Mucosa of gallbladder (tissue), 1 donor: ENCODE measurements around the gene SPATA3. TPM values are rescaled to one million over a fixed set of nuclear protein-coding genes. Genes with fewer than 3 reads are reported as not detected.

Source experiments
- DNase-seq: peaks from one replicate; pipeline ENCODE4 v3.0.0-alpha.2; 2020; ENCODE audit warnings: low spot score
- total RNA-seq: library from RNA; stranded (reverse); gene quantifications from one replicate; pipeline ENCODE4 v1.2.1, GENCODE V29; 2021
- donor health status: DM: no; HTN: no; CAD: no.

SPATA3 gene
- total RNA-seq, 1 donor from 2014 or later = not detected

- no peak for DNase-seq
Observed at GRCh38 chr2:230968921-230969658, 26.8 kb upstream of the SPATA3 start.

- DNase-seq = no peak
Observed at GRCh38 chr2:230969659-230970015, 26.3 kb upstream of the SPATA3 start.

GRCh38 chr2:230972046-230972445 is 23.9 kb upstream of the SPATA3 start:
- no peak for DNase-seq

GRCh38 chr2:230974096-230974913 is 21.6 kb upstream of the SPATA3 start:
- no peak for DNase-seq

GRCh38 chr2:230975927-230976326 is 20.0 kb upstream of the SPATA3 start:
- DNase-seq = no peak

- DNase-seq = no peak
Observed at GRCh38 chr2:230976671-230977171, 19.2 kb upstream of the SPATA3 start.

GRCh38 chr2:230980468-230980867 is 15.5 kb upstream of the SPATA3 start:
- DNase-seq = no peak

- DNase-seq = no peak
Observed at GRCh38 chr2:230981704-230982103, 14.2 kb upstream of the SPATA3 start.

- DNase-seq = no peak
Observed at GRCh38 chr2:230982126-230982525, 13.8 kb upstream of the SPATA3 start.

- no peak for DNase-seq
Observed at GRCh38 chr2:230982528-230982927, 13.4 kb upstream of the SPATA3 start.

GRCh38 chr2:230983566-230983965 is 12.4 kb upstream of the SPATA3 start:
- no peak for DNase-seq

GRCh38 chr2:230984393-230985220 is 11.3 kb upstream of the SPATA3 start:
- no peak for DNase-seq

GRCh38 chr2:230985519-230986231 is 10.2 kb upstream of the SPATA3 start:
- DNase-seq = no peak

GRCh38 chr2:230986520-230987136 is 9.3 kb upstream of the SPATA3 start:
- no peak for DNase-seq

GRCh38 chr2:230987137-230988020 is 8.5 kb upstream of the SPATA3 start:
- DNase-seq = peak; percentile 81

GRCh38 chr2:230989731-230990130 is 6.2 kb upstream of the SPATA3 start:
- DNase-seq = no peak

- no peak for DNase-seq
Observed at GRCh38 chr2:230990131-230990898, 5.6 kb upstream of the SPATA3 start.

GRCh38 chr2:230990899-230991150 is 5.1 kb upstream of the SPATA3 start:
- no peak for DNase-seq

GRCh38 chr2:230991598-230991997 is 4.3 kb upstream of the SPATA3 start:
- no peak for DNase-seq

- no peak for DNase-seq
Observed at GRCh38 chr2:230996661-230997060, 740 bp downstream of the SPATA3 start.
